ENCODE measurements around the gene SLC6A11.

DNA sequence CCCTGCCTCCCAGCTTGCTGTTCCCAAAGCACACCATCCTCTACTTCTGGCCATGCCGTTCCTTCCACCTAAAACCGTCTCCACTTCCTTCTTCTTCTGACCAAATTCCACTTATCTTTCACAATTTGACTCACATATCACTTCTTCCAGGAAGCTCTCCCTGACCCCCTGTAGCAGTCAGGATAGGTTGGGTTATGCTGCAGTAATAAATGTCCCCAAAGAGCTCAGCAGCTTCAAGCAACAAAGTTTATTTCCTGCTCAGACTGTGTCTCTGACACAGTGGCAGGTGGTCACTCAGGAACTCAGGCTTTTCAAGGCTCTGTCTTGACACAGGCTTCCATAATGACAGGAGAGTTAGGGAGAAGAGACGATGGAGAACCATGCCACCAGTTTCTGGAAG lies 27.4 kb downstream of the SLC6A11 start:
- TF ChIP-seq, protein P1, sequence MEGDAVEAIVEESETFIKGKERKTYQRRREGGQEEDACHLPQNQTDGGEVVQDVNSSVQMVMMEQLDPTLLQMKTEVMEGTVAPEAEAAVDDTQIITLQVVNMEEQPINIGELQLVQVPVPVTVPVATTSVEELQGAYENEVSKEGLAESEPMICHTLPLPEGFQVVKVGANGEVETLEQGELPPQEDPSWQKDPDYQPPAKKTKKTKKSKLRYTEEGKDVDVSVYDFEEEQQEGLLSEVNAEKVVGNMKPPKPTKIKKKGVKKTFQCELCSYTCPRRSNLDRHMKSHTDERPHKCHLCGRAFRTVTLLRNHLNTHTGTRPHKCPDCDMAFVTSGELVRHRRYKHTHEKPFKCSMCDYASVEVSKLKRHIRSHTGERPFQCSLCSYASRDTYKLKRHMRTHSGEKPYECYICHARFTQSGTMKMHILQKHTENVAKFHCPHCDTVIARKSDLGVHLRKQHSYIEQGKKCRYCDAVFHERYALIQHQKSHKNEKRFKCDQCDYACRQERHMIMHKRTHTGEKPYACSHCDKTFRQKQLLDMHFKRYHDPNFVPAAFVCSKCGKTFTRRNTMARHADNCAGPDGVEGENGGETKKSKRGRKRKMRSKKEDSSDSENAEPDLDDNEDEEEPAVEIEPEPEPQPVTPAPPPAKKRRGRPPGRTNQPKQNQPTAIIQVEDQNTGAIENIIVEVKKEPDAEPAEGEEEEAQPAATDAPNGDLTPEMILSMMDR (IDR thresholded peaks at IDR 0.05): no peak
- no peak for TF ChIP-seq EZH2 (IDR thresholded peaks at IDR 0.05; ENCODE audit: borderline replicate concordance, insufficient read depth, low read depth, low read length, poor library complexity, severe bottlenecking)

Measured in B cell (primary cell).